Astrocyte (in vitro differentiated cells and primary cell): ENCODE data around the gene AAMDC. TPM values are rescaled to one million over a fixed set of nuclear protein-coding genes. Genes with fewer than 3 reads are reported as not detected.
"Not testable (repeated sequence)": the region's sequence is repeated elsewhere in the genome, so short reads cannot be mapped to it uniquely, and the experiment has no call there.

Experiments
- DNase-seq: peaks from one replicate; pipeline ENCODE4 v3.0.0-alpha.2; 2010; ENCODE audit warnings: low read depth
- FAIRE-seq: peaks from 2 replicates; lab custom pipeline; 2011; peaks lifted over from hg19 to GRCh38; lab: Jason Lieb, UNC
- H2AFZ ChIP-seq: 2 replicates; pipeline ENCODE4 v1.6.0; 2012; ENCODE audit warnings: low read depth, low read length, inconsistent platforms
- H3K27ac ChIP-seq: 2 replicates; pipeline ENCODE4 v1.5.1; 2011; ENCODE audit warnings: low read depth, low read length, inconsistent platforms
- H3K27me3 ChIP-seq: 2 replicates; pipeline ENCODE4 v1.6.0; 2011; ENCODE audit warnings: low read length, inconsistent platforms; ENCODE audit not compliant: insufficient read depth
- H3K36me3 ChIP-seq: 2 replicates; pipeline ENCODE4 v1.5.1; 2011; ENCODE audit warnings: low read length, inconsistent platforms; ENCODE audit not compliant: insufficient read depth
- H3K4me1 ChIP-seq: 2 replicates; pipeline ENCODE4 v1.5.1; 2011; ENCODE audit warnings: low read length, inconsistent platforms; ENCODE audit not compliant: insufficient read depth
- H3K4me2 ChIP-seq: 2 replicates; pipeline ENCODE4 v1.6.0; 2012; ENCODE audit warnings: low read length, inconsistent platforms
- H3K4me3 ChIP-seq: 2 replicates; pipeline ENCODE4 v1.5.1; 2011; ENCODE audit warnings: low read depth, mild to moderate bottlenecking, low read length, inconsistent platforms; ENCODE audit not compliant: insufficient read depth
- H3K79me2 ChIP-seq: 2 replicates; pipeline ENCODE4 v1.6.0; 2012; ENCODE audit warnings: mild to moderate bottlenecking, low read length, inconsistent platforms; ENCODE audit not compliant: insufficient read depth
- H3K9ac ChIP-seq: 2 replicates; pipeline ENCODE4 v1.6.0; 2012; ENCODE audit warnings: mild to moderate bottlenecking, low read length, inconsistent platforms
- H3K9me3 ChIP-seq: 2 replicates; pipeline ENCODE4 v1.5.1; 2012; ENCODE audit warnings: low read depth, mild to moderate bottlenecking, low read length, inconsistent platforms; ENCODE audit not compliant: insufficient read depth
- H4K20me1 ChIP-seq: 2 replicates; pipeline ENCODE4 v1.6.0; 2012; ENCODE audit warnings: low read length, inconsistent platforms; ENCODE audit not compliant: insufficient read depth
- H3K27ac Mint-ChIP-seq: one replicate; pipeline ENCODE4 v1.8.0; 2021; ENCODE audit warnings: mild to moderate bottlenecking, mixed read lengths; ENCODE audit not compliant: unreplicated experiment
- H3K27me3 Mint-ChIP-seq: one replicate; pipeline ENCODE4 v1.8.0; 2021; ENCODE audit warnings: low read depth, mixed read lengths; ENCODE audit not compliant: unreplicated experiment
- H3K36me3 Mint-ChIP-seq: one replicate; pipeline ENCODE4 v1.8.0; 2021; ENCODE audit warnings: low read depth, mixed read lengths; ENCODE audit not compliant: unreplicated experiment
- H3K4me1 Mint-ChIP-seq: one replicate; pipeline ENCODE4 v1.8.0; 2021; ENCODE audit warnings: low read depth, mixed read lengths; ENCODE audit not compliant: unreplicated experiment
- H3K4me3 Mint-ChIP-seq: one replicate; pipeline ENCODE4 v1.8.0; 2021; ENCODE audit warnings: mild to moderate bottlenecking, moderate library complexity, mixed read lengths; ENCODE audit not compliant: unreplicated experiment
- H3K9me3 Mint-ChIP-seq: one replicate; pipeline ENCODE4 v1.8.0; 2021; ENCODE audit warnings: mild to moderate bottlenecking, mixed read lengths; ENCODE audit not compliant: unreplicated experiment
- CTCF ChIP-seq: IDR thresholded peaks from 2 replicates; pipeline ENCODE4 v1.5.1; 2011; ENCODE audit warnings: low read depth, mild to moderate bottlenecking, inconsistent platforms, low read length, moderate library complexity; ENCODE audit not compliant: insufficient read depth
- EZH2 ChIP-seq: IDR thresholded peaks from 2 replicates; pipeline ENCODE4 v1.6.1; 2012; ENCODE audit warnings: mild to moderate bottlenecking, low read length, inconsistent platforms; ENCODE audit not compliant: insufficient read depth
- total RNA-seq: library from RNA; stranded (reverse); gene quantifications from 2 replicates; pipeline ENCODE4 v1.2.1, GENCODE V29; 2021

The AAMDC gene
- total RNA-seq, 1 donor from 2014 or later, result 53.1 TPM

DNA sequence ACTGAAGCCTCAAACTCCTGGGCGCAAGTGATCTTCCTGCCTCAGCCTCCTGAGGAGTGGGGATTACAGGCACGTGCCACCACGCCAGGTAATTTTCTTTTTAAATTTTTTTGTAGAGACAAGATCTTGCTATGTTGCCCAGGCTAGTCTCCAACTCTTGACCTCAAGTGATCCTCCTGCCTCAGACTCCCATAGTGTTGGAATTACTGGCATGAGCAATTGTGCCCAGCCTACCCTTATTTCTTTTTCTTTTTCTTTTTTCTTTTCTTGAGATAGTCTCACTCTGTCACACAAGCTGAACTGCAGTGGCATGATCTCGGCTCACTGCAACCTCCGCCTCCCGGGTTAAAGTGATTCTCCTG lies 63.9 kb downstream of the AAMDC start:
- no peak for DNase-seq
- peaks cover 8% of the 10 kb centered on the region for H3K4me1 ChIP-seq
- FAIRE-seq, result no peak
- Mint-ChIP-seq H3K36me3 (peaks cover 17% of the 10 kb centered on the region), H3K9me3 (peaks cover 3% of the 10 kb centered on the region), H3K4me3 (no peak overlapping the region), H3K27ac (no peak overlapping the region), H3K4me1 (peaks cover 7% of the 10 kb centered on the region), H3K27me3 (no peaks in the 10 kb centered on the region)
- H3K27me3 ChIP-seq, result no peaks in the 10 kb centered on the region
- H3K79me2 ChIP-seq, result no peaks in the 10 kb centered on the region
- H3K27ac ChIP-seq, result no peak overlapping the region
- H4K20me1 ChIP-seq, result no peaks in the 10 kb centered on the region
- H3K4me2 ChIP-seq, result no peak overlapping the region
- no peak overlapping the region for H3K9ac ChIP-seq
- H3K4me3 ChIP-seq, result no peak overlapping the region
- no peak overlapping the region for H2AFZ ChIP-seq
- H3K36me3 ChIP-seq, result no peaks in the 10 kb centered on the region
- no peak for TF ChIP-seq EZH2
- TF ChIP-seq CTCF, result no peak
- H3K9me3 ChIP-seq, result no peaks in the 10 kb centered on the region

- Mint-ChIP-seq H3K4me3 (no peak overlapping the region), H3K27ac (no peak overlapping the region), H3K4me1 (peaks cover 4% of the 10 kb centered on the region), H3K27me3 (no peaks in the 10 kb centered on the region), H3K9me3 (peaks cover 3% of the 10 kb centered on the region), H3K36me3 (peaks cover 13% of the 10 kb centered on the region)
- Histone ChIP-seq H4K20me1 (no peaks in the 10 kb centered on the region), H3K4me1 (peaks cover 11% of the 10 kb centered on the region), H3K36me3 (no peaks in the 10 kb centered on the region), H2AFZ (no peak overlapping the region), H3K4me2 (no peak overlapping the region), H3K4me3 (no peak overlapping the region), H3K27ac (no peak overlapping the region), H3K79me2 (no peaks in the 10 kb centered on the region), H3K9me3 (no peaks in the 10 kb centered on the region), H3K27me3 (no peaks in the 10 kb centered on the region), H3K9ac (no peak overlapping the region)
- TF ChIP-seq CTCF (no peak), EZH2 (no peak)
- DNase-seq, result peak; percentile 40
- FAIRE-seq, result no peak
These were observed 65.5 kb downstream of the AAMDC start for GRCh38 chr11:77886401-77886800.

- not testable (repeated sequence) for H3K9me3 Mint-ChIP-seq, H3K4me1 Mint-ChIP-seq, H3K4me2 ChIP-seq, H3K79me2 ChIP-seq, H3K27me3 ChIP-seq, H2AFZ ChIP-seq, H3K36me3 ChIP-seq, H3K27ac Mint-ChIP-seq, H3K9me3 ChIP-seq, FAIRE-seq, H3K27ac ChIP-seq, H3K27me3 Mint-ChIP-seq, H3K4me3 Mint-ChIP-seq, H4K20me1 ChIP-seq, H3K9ac ChIP-seq, H3K4me1 ChIP-seq, DNase-seq, H3K4me3 ChIP-seq
- peaks cover 13% of the 10 kb centered on the region for H3K36me3 Mint-ChIP-seq
These were observed 68.1 kb downstream of the AAMDC start for GRCh38 chr11:77889045-77889444.

- H3K27me3 ChIP-seq, H3K27ac Mint-ChIP-seq, H3K9me3 ChIP-seq, DNase-seq, H3K36me3 ChIP-seq, H4K20me1 ChIP-seq, H3K27me3 Mint-ChIP-seq, H2AFZ ChIP-seq, H3K9me3 Mint-ChIP-seq, H3K9ac ChIP-seq, H3K4me1 Mint-ChIP-seq, H3K4me3 ChIP-seq, H3K4me1 ChIP-seq, H3K4me3 Mint-ChIP-seq, H3K27ac ChIP-seq, FAIRE-seq, H3K79me2 ChIP-seq, H3K4me2 ChIP-seq: not testable (repeated sequence)
- peaks cover 10% of the 10 kb centered on the region for H3K36me3 Mint-ChIP-seq
These were observed 69.2 kb downstream of the AAMDC start for GRCh38 chr11:77890100-77890614.

- H3K4me3 Mint-ChIP-seq, H3K9me3 Mint-ChIP-seq, H3K36me3 ChIP-seq, H3K9ac ChIP-seq, H3K4me1 ChIP-seq, H3K4me3 ChIP-seq, H3K4me2 ChIP-seq, H3K79me2 ChIP-seq, FAIRE-seq, H3K27ac ChIP-seq, H3K27ac Mint-ChIP-seq, H2AFZ ChIP-seq, H3K27me3 ChIP-seq, H3K9me3 ChIP-seq, H4K20me1 ChIP-seq, H3K27me3 Mint-ChIP-seq, H3K4me1 Mint-ChIP-seq: not testable (repeated sequence)
- DNase-seq, result peak; percentile 58
- H3K36me3 Mint-ChIP-seq, result peaks cover 10% of the 10 kb centered on the region
These were observed 69.7 kb downstream of the AAMDC start for GRCh38 chr11:77890619-77891056.
